Myocyte (in vitro differentiated cells): Measurements from ENCODE around the gene CORO1C. TPM values are rescaled to one million over a fixed set of nuclear protein-coding genes. Genes with fewer than 3 reads are reported as not detected.
A peak's percentile ranks its signal among the peaks of the same experiment; 100 is the strongest.

Source experiments
- DNase-seq: peaks from one replicate; pipeline ENCODE4 v3.0.0-alpha.2; 2012; ENCODE audit warnings: low read depth
- total RNA-seq: library from RNA; depleted of rRNA; stranded (reverse); fragments of >200 nt; gene quantifications from 2 replicates; pipeline ENCODE4 v1.2.3, GENCODE V29; 2014

The CORO1C gene
- total RNA-seq, 1 donor from 2014 or later = 85.3 TPM

GRCh38 chr12:108605690-108606406 lies 125.5 kb downstream of the CORO1C start:
- DNase-seq = no peak

GRCh38 chr12:108605000-108605689 lies 126.2 kb downstream of the CORO1C start:
- no peak for DNase-seq

GRCh38 chr12:108604208-108604941 lies 126.9 kb downstream of the CORO1C start:
- DNase-seq = no peak

GRCh38 chr12:108603743-108604142 lies 127.6 kb downstream of the CORO1C start:
- DNase-seq = no peak

- DNase-seq = no peak
Measured at GRCh38 chr12:108602976-108603704, 128.2 kb downstream of the CORO1C start.

GRCh38 chr12:108602209-108602705 lies 129.1 kb downstream of the CORO1C start:
- no peak for DNase-seq

- DNase-seq = no peak
Measured at GRCh38 chr12:108600702-108601007, 130.7 kb downstream of the CORO1C start.

GRCh38 chr12:108599948-108600701 lies 131.2 kb downstream of the CORO1C start:
- no peak for DNase-seq

- no peak for DNase-seq
Measured at GRCh38 chr12:108599541-108599940, 131.8 kb downstream of the CORO1C start.

GRCh38 chr12:108598553-108599250 lies 132.6 kb downstream of the CORO1C start:
- DNase-seq = no peak

- DNase-seq = peak; percentile 46
Measured at GRCh38 chr12:108597559-108598471, 133.5 kb downstream of the CORO1C start, which contains the start of gene TMEM119. Gene TMEM119, minus strand, starts transcription at chr12:108598084. Its CDS starts 5,701 bp downstream, at chr12:108592383.

GRCh38 chr12:108596854-108597558 lies 134.3 kb downstream of the CORO1C start:
- DNase-seq = no peak

GRCh38 chr12:108595711-108596647 lies 135.3 kb downstream of the CORO1C start:
- DNase-seq = no peak
